GM21515 (cell line): ENCODE data around the gene CDC42SE2.
"Not testable (repeated sequence)": the region's sequence is repeated elsewhere in the genome, so short reads cannot be mapped to it uniquely, and the experiment has no call there.

Experiments
- ATAC-seq: cut with Tn5 transposase; IDR thresholded peaks from one replicate; pipeline ENCODE4 v1.9.1; 2021; ENCODE audit not compliant: unreplicated experiment

CDC42SE2 gene

GRCh38 chr5:131363811-131364506 is 100.1 kb downstream of the CDC42SE2 start:
- no peak for ATAC-seq

- ATAC-seq = no peak
Measured at GRCh38 chr5:131364507-131365050, 100.7 kb downstream of the CDC42SE2 start.

- no peak for ATAC-seq
Measured at GRCh38 chr5:131366428-131366827, 102.6 kb downstream of the CDC42SE2 start.

- no peak for ATAC-seq
Measured at GRCh38 chr5:131367219-131367860, 103.5 kb downstream of the CDC42SE2 start.

- no peak for ATAC-seq
Measured at GRCh38 chr5:131368866-131369265, 105.0 kb downstream of the CDC42SE2 start.

GRCh38 chr5:131369558-131369957 is 105.7 kb downstream of the CDC42SE2 start:
- no peak for ATAC-seq

GRCh38 chr5:131371835-131372234 is 108.0 kb downstream of the CDC42SE2 start:
- ATAC-seq = no peak

GRCh38 chr5:131373265-131373664 is 109.4 kb downstream of the CDC42SE2 start:
- no peak for ATAC-seq

- ATAC-seq = peak; percentile 33
Measured at GRCh38 chr5:131375351-131375750, 111.5 kb downstream of the CDC42SE2 start.

GRCh38 chr5:131377346-131377745 is 113.5 kb downstream of the CDC42SE2 start:
- no peak for ATAC-seq

- ATAC-seq = no peak
Measured at GRCh38 chr5:131377785-131378325, 114.0 kb downstream of the CDC42SE2 start.

- peak; percentile 19 for ATAC-seq
Measured at GRCh38 chr5:131378721-131379541, 115.1 kb downstream of the CDC42SE2 start.

- ATAC-seq = peak; percentile 28
Measured at GRCh38 chr5:131379723-131380122, 115.9 kb downstream of the CDC42SE2 start.

GRCh38 chr5:131380238-131380637 is 116.4 kb downstream of the CDC42SE2 start:
- not testable (repeated sequence) for ATAC-seq

GRCh38 chr5:131381021-131381420 is 117.2 kb downstream of the CDC42SE2 start:
- ATAC-seq = no peak

GRCh38 chr5:131381777-131382176 is 117.9 kb downstream of the CDC42SE2 start:
- peak; percentile 62 for ATAC-seq

GRCh38 chr5:131382407-131383395 is 118.8 kb downstream of the CDC42SE2 start:
- peak; percentile 63 for ATAC-seq

GRCh38 chr5:131384173-131384572 is 120.3 kb downstream of the CDC42SE2 start:
- ATAC-seq = no peak

GRCh38 chr5:131384616-131385214 is 120.9 kb downstream of the CDC42SE2 start:
- no peak for ATAC-seq

GRCh38 chr5:131386124-131386523 is 122.3 kb downstream of the CDC42SE2 start:
- no peak for ATAC-seq
